ENCODE data around the gene ST14.

Gene ST14

DNA sequence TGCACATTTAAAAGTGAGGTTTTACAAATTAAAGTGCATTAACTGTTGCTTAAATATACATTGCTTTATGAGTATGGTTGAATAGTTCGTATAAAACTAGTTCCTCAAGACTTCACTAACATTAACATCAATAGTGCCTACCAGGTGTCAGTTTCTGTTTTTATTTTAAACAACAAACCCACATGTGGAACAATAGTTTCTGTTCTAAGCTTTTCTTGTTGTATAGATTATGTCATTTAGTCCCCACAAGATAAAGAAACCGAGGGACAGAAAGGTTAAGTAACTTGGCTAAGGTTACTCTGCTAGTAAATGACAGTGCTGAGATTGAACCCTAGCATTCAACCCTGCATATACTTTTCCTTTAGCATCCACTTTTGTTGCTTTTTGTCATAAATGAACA is 41.4 kb upstream of the ST14 start:
- CTCF ChIA-PET: interaction anchor here (1.0 to 6.4 kb wide), 4 partner anchors 8 to 196 kb away, joined by 3 to 60 read pairs (median 7); no protein-coding TSS in a partner anchor
- TF ChIP-seq, protein P1, sequence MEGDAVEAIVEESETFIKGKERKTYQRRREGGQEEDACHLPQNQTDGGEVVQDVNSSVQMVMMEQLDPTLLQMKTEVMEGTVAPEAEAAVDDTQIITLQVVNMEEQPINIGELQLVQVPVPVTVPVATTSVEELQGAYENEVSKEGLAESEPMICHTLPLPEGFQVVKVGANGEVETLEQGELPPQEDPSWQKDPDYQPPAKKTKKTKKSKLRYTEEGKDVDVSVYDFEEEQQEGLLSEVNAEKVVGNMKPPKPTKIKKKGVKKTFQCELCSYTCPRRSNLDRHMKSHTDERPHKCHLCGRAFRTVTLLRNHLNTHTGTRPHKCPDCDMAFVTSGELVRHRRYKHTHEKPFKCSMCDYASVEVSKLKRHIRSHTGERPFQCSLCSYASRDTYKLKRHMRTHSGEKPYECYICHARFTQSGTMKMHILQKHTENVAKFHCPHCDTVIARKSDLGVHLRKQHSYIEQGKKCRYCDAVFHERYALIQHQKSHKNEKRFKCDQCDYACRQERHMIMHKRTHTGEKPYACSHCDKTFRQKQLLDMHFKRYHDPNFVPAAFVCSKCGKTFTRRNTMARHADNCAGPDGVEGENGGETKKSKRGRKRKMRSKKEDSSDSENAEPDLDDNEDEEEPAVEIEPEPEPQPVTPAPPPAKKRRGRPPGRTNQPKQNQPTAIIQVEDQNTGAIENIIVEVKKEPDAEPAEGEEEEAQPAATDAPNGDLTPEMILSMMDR (IDR thresholded peaks at IDR 0.05; ENCODE audit: control extremely low read depth, extremely low read depth, low read depth, missing control alignments): no peak
- POLR2A ChIA-PET: interaction anchor here (0.7 kb wide), 1 partner anchor 126 kb away, joined by 4 read pairs; no protein-coding TSS in a partner anchor

DNA sequence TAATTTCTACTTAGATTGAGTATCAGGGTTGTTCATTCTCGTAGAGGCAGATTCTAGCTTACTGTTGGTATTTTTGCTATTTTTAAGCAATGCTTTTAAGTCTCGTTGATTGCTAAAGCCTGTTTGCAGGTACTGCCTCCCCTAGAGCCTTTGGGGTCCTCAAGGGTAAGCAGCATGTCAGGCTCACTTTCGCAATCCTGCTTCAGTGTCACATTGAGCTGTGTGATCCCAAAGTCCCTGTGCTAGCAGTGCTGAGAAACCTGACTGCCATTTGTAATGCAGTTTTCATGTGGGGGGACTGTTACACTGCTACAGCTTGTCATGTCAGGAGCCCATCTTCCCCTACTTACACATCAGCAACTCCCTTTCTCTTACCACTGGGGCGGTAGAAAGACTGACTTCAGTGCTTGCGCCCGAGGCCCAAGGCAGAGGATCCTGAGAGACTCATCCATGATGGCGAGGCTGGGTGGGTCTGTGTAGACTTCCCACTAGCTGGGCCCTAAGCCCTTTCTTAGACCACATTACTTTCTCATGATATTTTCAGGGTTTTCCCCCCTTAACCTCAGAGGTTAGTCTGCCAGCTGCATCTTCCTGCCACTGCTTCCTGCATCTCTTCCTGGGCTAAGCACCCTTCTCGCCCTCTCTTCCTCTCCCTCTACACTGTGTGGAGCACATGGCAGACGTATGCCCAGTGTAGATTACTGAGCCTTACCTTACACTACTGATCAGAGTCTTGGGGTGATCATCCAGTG is 40.8 kb upstream of the ST14 start:
- ChIA-PET POLR2A (interaction anchor here (0.7 kb wide), 1 partner anchor 127 kb away, joined by 4 read pairs; no protein-coding TSS in a partner anchor), CTCF (interaction anchor here (0.7 to 6.4 kb wide), 6 partner anchors 8 to 196 kb away, joined by 3 to 60 read pairs (median 4); no protein-coding TSS in a partner anchor)
- TF ChIP-seq, protein P1 (IDR thresholded peaks at IDR 0.05; ENCODE audit: control extremely low read depth, extremely low read depth, low read depth, missing control alignments): no peak
- DNase-seq (ENCODE audit: extremely low spot score): peak; percentile 32

More for the DNA sequence above, 41.4 kb upstream of the ST14 start:
- peak; percentile 61 for DNase-seq (ENCODE audit: extremely low spot score)

DNA sequence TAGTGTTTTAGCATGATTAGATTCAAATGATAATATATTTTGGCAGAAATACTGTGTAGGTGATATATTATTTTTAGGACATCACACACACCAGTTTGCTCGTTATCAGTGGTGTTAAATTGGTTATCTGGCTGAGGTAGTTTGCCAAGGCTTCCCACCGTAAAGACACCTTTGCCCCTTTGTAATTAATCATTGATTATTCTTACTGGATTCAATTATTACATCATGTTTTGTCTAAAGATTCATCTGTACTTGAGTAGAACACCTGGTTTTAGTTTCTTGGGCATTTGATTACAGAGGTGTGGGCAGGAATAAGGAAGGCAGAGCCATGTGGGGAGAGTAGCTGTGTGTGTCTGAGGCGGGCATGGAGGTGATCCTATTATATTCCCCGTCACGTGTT is 39.5 kb upstream of the ST14 start:
- ChIA-PET POLR2A (no interaction called here), CTCF (interaction anchor here (1.5 to 6.4 kb wide), 3 partner anchors 11 to 198 kb away, joined by 3 to 60 read pairs (median 10); no protein-coding TSS in a partner anchor)
- DNase-seq (ENCODE audit: extremely low spot score): no peak
- TF ChIP-seq, protein P1 (IDR thresholded peaks at IDR 0.05; ENCODE audit: control extremely low read depth, extremely low read depth, low read depth, missing control alignments): no peak

DNA sequence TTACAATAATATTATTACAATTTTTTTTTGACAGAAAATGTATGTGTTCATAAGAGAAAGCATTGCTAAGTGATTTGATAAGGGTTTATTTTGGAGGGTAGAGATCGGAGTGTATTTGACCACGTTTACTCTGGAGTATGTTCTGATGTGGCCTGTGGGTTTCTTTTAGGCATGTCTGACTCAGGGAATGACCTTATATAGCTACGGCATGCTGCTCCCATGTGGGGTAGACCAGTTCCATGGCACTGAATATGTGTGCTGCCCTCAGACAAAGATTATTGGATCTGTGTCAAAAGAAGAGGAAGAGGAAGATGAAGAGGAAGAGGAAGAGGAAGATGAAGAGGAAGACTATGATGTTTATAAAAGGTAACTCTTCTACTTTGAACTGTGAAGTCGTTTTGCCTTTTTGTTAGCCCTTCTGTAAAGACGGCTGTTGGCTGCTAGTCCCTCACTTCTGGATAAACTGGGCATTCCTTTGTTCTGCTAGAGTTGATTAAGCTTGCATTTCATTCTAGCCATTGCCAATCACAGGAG is 38.1 kb upstream of the ST14 start:
- CTCF ChIA-PET: interaction anchor here (1.0 to 6.4 kb wide), 4 partner anchors 10 to 129 kb away, joined by 3 to 60 read pairs (median 4); no protein-coding TSS in a partner anchor
- DNase-seq (ENCODE audit: extremely low spot score): no peak
- TF ChIP-seq, protein P1 (IDR thresholded peaks at IDR 0.05; ENCODE audit: control extremely low read depth, extremely low read depth, low read depth, missing control alignments): no peak
- POLR2A ChIA-PET: no interaction called here

DNA sequence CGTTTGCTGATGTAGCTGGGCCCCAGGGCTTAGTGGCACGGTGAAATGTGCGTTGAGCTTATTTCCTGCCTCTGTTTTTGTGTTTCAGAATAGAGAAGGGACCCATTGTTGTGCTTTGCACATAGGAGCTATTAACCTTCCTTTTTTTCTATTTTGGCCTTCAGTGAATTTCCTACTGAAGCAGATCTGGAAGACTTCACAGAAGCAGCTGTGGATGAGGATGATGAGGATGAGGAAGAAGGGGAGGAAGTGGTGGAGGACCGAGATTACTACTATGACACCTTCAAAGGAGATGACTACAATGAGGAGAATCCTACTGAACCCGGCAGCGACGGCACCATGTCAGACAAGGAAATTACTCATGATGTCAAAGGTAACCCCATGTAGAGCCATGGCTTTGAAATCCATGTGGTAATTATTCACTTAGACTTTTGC is 37.4 kb upstream of the ST14 start:
- TF ChIP-seq, protein P1 (IDR thresholded peaks at IDR 0.05; ENCODE audit: control extremely low read depth, extremely low read depth, low read depth, missing control alignments): no peak
- ChIA-PET POLR2A (interaction anchor here (0.6 kb wide), 1 partner anchor 118 kb away, joined by 3 read pairs; no protein-coding TSS in a partner anchor), CTCF (interaction anchor here (1.0 to 6.4 kb wide), 4 partner anchors 9 to 130 kb away, joined by 3 to 60 read pairs (median 4); no protein-coding TSS in a partner anchor)
- no peak for DNase-seq (ENCODE audit: extremely low spot score)

DNA sequence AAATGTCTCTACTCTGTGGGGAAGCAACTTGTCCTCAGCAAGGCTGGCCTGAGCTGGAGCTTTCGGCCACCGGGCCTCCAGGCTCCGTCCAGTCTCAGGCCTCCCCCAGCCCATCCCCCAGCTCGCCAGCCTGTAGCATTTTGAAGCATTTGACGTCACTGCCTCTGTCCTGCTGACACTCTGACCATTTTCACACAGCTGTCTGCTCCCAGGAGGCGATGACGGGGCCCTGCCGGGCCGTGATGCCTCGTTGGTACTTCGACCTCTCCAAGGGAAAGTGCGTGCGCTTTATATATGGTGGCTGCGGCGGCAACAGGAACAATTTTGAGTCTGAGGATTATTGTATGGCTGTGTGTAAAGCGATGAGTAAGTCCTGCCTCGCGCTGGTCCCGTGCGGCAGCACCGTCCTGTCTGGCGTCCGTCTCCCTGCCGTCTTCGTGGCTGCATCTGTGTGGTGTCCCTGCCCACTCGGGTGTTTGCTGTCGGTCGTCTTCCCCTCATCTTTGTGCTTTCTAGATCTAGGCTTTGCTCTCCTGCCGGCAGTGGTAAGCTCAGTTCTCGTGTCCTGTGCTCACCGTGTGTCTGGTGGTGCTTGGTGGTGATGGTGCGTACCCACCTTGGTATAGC is 36.1 kb upstream of the ST14 start:
- ChIA-PET POLR2A (no interaction called here), CTCF (interaction anchor here (1.3 to 12.7 kb wide), 3 partner anchors 9 to 199 kb away, joined by 5 to 264 read pairs (median 5); no protein-coding TSS in a partner anchor)
- TF ChIP-seq, protein P1 (IDR thresholded peaks at IDR 0.05; ENCODE audit: control extremely low read depth, extremely low read depth, low read depth, missing control alignments): no peak
- DNase-seq (ENCODE audit: extremely low spot score): no peak
